Left forelimb (tissue), 1 donor: Measurements from ENCODE around the gene CA5B.
A peak's percentile ranks its signal among the peaks of the same experiment; 100 is the strongest.
"Not testable (repeated sequence)": the region's sequence is repeated elsewhere in the genome, so short reads cannot be mapped to it uniquely, and the experiment has no call there.

Source experiments
- DNase-seq: peaks from one replicate; pipeline ENCODE4 v3.0.0-alpha.2; 2018; ENCODE audit warnings: low spot score

Gene CA5B

DNA sequence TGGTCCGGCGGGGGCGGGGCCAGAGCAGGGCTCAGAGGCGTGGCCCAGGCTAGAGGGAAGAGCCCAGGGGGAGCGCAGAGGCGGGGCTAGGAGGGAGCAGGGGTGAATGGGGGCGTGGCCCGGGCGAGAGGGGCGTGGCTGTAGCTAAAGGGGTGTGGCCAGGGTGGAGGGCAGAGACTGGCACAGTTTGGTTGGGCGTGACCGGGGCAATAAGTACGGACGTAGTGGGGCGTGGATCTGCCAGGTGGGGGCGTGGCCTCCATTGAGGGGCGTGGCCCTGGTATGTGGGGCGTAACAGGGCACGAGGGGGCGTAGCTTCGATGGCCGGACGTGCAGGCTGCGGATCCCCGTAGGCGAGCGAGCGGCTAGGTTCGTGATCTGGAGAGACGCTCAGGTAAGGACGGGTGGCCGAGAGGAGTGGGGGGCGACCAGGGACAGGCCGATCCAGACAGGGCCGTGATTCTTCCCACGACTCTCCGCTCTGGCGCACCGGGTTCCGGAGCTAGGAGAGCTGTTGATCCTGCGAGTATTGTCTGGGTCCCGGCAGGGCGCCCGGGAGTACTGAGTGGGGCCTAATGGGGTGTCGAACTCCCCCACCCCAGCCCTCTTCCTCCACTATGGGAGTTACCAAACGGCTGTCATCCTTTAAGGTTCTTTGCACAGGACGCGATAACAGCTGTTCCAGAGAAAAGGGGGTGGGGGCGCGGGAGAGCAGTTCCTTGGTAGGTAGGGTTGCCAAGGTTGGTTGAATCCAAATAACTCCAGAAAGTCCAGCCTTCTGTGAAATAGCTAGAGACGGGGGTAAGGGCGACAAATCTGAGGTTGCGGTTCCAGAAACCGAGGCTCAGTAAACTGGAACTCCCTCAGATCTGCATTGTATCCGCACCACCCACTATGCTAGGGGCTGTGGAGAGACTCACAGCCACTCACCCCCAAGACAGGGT lies at the start of gene CA5B:
Gene CA5B, plus strand, starts transcription at position 312 of the 944 bp plus-strand sequence. CDS start 11,754 bp downstream, outside the sequence.
- peak; percentile 80 for DNase-seq

- no peak for DNase-seq
Observed at GRCh38 chrX:15694941-15695451, 43.1 kb upstream of the CA5B start.

DNA sequence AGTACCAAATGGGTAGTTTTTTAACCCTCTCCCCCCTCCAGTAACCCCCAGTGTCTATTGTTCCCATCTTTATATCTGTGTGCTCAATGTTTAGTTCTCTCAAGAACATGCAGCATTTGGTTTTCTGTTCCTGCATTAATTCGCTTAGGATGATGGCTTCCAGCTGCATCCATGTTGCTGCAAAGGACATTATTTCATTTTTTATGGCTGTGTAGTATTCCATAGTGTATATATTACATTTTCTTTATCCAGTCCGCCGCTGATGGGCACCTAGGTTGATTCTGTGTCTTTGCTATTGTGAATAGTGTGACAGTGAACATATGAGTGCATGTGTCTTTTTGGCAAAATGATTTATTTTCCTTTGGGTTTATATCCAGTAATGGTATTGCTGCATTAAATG lies 41.6 kb upstream of the CA5B start:
- DNase-seq, result no peak

DNA sequence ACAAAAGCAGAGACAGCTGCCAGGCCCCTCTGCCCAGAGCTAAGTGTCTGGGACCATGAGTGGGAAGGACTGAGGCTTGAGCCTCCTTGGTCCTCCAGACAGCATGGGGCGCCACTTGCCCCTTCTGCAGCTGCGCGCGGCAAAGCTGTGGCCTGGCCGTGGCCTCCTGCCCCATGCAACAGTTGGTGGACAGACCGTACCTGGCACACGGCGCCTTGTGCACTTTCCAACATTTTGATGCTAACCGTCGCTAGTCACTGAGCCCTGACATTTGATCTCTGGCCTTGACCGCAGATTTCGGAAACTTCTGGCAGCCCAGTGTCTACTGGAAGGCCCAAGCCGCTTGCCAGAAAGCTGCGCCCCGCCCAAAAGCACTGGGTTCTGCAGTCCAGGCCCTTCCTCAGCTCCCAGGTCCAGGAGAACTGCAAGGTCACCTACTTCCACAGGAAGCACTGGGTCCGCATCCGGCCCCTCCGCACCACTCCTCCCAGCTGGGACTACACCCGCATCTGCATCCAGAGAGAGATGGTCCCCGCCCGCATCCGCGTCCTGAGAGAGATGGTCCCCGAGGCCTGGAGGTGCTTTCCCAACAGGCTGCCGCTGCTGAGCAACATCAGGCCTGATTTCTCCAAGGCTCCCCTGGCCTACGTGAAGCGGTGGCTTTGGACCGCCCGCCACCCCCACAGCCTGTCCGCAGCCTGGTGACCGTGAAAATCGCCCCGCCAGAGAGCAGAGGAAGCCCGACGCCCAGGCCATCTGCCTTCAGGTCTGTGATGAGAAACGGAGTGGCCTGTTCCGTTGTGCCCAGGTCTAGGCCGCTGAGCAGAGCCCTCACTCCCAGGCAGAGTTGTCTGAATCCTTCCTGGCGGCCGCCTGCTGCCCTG lies 35.3 kb upstream of the CA5B start:
- no peak for DNase-seq

DNA sequence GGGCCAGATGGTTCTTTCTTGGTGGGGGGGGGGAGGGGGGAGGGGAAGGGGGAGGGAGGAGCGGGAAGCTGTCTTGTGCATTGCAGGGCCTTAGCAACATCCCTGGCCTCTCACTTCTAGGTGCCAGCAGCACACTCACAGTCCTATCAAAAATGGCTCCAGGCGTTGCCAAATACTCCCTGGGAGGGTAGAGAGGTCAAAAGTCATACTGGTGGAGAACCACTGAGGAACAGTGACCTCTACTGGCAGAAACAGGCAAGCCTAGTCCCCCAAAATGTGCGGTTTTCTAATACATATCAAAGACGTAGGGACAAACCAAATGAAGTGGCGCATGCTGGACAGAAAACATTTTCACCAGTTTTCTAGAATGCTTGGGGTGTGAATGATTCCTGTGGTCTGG lies 34.3 kb upstream of the CA5B start:
- not testable (repeated sequence) for DNase-seq

DNA sequence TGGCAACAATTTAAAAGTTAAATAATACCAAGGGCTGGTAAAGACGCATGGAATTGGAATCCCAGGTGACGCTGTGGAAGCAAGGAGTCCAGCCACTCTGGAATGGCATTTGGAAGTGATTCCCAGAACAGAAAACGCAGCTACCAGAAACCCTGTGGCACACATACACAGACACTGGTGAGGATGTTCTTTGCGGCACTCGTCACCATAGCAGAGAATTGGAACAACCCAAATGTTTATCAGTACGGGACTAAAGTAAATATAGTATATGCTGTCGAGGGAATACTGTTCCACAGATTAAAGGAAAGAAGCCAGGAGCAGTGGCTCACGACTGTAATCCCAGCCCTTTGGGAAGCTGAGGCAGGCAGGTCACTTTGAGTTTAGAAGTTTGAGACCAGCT lies 33.8 kb upstream of the CA5B start:
- not testable (repeated sequence) for DNase-seq

DNA sequence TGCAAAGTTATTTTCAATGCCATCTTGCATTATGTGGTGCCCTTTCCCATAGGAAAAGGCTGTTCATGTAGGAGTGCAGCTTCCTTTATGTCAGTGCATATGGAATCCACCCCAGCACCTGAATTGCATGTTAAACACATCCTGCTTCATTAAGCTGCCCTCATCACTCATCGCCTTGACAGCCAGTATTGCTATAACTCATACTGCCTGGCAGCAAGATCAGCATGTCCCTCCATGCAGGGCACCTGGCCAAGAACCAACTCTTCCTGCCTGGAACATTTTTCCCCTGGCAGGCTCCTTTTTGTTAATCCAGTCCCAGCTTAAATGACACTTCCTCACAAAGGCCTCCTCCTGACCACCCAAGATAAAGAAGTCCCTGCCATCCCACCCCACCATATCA lies 23.5 kb upstream of the CA5B start:
- no peak for DNase-seq

GRCh38 chrX:15718283-15718970 lies 19.6 kb upstream of the CA5B start:
- no peak for DNase-seq

DNA sequence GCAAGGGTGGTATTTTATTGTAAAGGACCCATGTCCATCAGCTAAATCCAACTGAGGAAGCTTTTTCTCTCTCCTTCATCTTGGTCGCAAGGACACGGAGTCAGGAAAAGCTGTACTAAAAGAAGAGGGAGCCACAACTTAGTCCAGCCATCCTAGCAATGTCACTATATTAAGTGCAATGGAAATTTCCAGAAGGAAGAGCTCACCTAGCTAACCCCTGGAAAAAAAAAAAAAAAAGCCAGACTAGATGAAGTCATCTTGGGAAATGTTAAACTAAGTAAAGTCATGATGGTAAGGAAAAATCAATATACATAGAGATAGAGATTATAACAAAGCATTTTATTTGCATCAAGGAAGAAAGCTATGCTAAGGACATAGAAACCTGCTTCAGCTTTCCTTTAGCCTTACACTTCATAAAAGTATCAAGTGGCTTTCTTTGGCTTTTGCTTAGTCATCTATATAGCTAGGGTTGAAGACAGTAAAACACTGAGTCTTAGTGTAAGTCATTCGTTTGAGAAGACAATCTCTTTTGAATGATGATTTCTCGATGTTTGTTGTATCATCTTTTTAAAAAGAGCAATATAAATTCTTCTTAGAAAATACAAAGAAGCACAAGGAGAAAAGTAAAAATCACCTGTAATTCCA lies 18.6 kb upstream of the CA5B start:
- DNase-seq, result no peak

GRCh38 chrX:15721911-15722310 lies 16.2 kb upstream of the CA5B start:
- no peak for DNase-seq

DNA sequence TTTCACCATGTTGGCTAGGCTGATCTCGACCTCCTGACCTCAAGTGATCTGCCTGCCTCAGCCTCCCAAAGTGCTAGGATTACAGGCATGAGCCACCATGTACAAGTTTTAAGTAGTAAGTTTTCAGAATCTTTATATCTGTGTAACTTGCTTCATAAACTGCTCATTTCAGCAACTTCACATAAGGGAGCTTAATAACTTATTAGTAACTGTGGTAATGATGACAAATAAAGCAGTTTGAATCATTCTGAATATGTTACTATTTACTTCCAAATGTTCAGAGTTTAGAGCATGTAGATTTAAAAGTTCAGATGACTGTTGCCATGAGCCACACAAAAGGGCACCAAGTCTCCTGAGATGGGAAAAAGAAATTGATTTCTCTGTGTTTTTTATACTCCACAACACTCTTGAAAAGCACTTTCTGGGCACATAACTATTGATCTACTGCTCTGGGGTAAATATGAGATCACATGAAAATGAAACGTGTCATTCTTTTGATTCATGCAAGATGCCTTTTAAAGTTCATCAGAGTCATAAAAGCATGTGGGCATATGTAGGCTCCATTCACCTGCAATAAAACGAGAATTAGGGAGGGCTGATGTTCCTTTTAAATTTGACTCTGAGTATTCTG lies 14.1 kb upstream of the CA5B start:
- DNase-seq, result no peak

DNA sequence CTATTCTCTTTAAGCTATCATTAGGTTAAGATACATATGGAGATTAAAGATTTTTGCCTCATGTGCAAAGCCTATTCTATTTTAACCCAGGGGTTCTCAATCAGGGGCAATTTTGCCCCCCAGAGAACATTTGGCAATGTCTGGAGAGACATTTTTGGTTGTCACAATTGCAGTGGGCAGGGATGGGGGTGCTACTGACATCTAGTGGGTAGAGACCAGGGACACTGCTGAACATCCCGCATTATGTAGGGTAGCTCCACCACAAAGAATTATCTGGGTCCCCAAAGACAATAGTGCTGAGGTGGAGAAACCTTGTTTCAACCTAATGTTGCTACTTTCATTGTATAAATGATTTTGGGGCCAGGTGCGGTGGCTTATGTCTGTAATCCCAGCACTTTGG lies 13.2 kb upstream of the CA5B start:
- no peak for DNase-seq

DNA sequence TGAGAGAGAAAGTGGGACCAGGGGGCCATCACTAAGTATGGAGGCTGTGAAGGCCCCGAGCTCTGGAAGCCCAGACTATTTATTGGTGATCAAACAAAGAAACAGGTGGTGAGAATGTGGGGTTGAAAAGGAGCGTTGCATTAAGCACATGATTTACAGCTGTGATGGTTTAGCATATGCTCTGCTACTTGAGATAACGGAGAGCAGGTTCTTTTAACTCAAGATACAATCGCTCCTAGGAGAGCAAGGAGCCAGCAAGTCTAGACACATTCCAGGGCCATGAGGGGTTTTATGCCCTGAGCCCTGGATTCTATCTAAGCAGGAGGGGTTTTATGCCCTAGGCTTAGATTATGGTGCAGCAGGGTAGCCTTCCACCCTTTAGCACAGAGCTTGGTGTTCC lies 6.7 kb upstream of the CA5B start:
- not testable (repeated sequence) for DNase-seq

DNA sequence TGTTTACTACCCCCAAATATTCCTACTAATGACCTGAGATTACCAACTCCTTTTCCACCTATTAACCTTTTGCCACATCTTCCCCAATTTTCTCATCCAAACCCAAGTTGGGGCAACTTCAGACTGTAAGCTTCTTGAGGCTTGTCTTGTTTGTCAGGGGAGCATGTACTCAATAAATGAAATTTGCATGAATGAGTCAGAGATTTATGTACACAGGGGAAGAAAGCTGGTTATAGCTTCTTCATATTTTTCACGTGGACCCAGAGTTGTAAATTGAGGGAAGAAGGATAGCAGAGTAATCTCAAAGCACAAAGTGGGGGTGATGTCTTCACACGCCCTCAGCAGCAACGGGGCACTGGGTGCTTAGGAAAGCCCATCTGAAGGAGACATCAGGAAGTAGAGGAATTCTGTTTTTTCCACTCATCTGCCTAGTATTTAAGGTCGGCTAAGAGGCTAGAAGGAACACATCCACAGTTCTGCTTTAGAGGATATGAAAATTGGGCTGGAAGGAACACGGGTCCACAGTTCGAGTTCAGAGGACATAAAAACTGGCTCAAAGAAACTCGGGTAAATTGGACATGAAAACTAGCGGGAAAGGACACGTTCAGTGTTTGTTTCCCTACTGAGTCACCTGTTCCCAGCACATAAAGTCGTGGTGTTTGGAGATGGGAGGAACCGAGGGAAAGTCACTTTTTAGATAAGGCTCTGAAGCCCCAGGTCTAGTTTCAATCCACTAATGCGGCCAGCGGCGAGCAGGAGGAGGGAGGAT lies 696 bp upstream of the CA5B start:
- no peak for DNase-seq

- no peak for DNase-seq
Observed at GRCh38 chrX:15739886-15740285, 1.8 kb downstream of the CA5B start.

GRCh38 chrX:15744181-15744867 lies 6.3 kb downstream of the CA5B start:
- no peak for DNase-seq

GRCh38 chrX:15745179-15745578 lies 7.1 kb downstream of the CA5B start:
- DNase-seq, result no peak

DNA sequence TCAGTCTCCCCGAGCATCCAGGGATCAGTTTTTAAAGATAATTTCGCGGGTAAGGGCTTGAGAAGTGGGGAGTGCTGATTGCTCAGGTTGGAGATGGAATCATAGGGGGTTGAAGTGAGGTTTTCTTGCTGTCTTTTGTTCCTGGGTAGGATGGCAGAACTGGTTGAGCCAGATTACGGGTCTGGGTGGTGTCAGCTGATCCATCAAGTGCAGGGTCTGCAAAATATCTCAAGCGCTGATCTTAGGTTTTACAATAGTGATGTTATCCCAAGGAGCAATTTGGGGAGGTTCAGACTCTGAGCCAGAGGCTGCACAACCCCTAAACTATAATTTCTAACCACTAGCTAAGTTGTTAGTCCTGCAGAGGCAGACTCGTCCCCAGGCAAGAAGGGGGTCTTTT lies 8.6 kb downstream of the CA5B start:
- DNase-seq, result not testable (repeated sequence)

DNA sequence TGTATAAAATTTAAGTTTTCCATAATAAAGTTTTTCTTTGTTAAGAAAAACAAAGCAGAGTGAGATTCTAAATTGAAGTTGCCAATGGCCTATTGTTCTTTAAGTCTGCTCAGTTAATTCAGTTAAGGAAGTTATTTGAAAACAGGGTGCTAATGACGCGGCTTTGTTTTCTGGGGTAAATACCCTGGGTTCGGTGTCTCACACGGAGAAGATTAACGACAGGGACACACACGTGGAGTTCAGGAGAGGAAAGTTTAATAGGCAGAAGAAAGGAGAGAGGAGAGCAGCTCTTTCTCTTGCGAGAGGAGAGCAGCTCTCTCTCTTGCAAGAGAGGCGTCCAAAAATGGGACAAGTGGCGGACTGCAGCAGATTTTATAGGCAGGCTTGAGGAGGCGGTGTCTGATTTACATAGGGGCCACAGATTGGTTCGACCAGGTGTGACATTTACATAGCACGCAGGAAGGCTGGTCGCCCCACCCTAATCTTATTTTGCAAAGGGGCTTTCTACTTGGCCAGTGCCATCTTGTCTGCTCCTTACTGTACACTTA lies 9.6 kb downstream of the CA5B start:
- no peak for DNase-seq
